CD4-positive, alpha-beta T cell treated with Interleukin-10 for 1 hour (primary cell): ENCODE results near the gene PSAT1.

Source experiments
- DNase-seq: peaks from one replicate; pipeline ENCODE4 v3.0.0-alpha.2; 2020

PSAT1 gene

GRCh38 chr9:78319197-78320029 lies 22.5 kb downstream of the PSAT1 start:
- DNase-seq = no peak

GRCh38 chr9:78320030-78320693 lies 23.2 kb downstream of the PSAT1 start:
- DNase-seq = no peak

GRCh38 chr9:78320875-78321496 lies 24.1 kb downstream of the PSAT1 start:
- DNase-seq = no peak

- DNase-seq = no peak
Measured at GRCh38 chr9:78321505-78321904, 24.6 kb downstream of the PSAT1 start.

GRCh38 chr9:78324068-78324650 lies 27.2 kb downstream of the PSAT1 start:
- no peak for DNase-seq

- DNase-seq = no peak
Measured at GRCh38 chr9:78324682-78325081, 27.8 kb downstream of the PSAT1 start.

GRCh38 chr9:78325343-78325742 lies 28.4 kb downstream of the PSAT1 start:
- no peak for DNase-seq

- DNase-seq = no peak
Measured at GRCh38 chr9:78325846-78326360, 29.0 kb downstream of the PSAT1 start.

- DNase-seq = no peak
Measured at GRCh38 chr9:78326564-78326963, 29.6 kb downstream of the PSAT1 start.

- DNase-seq = no peak
Measured at GRCh38 chr9:78332381-78332780, 35.5 kb downstream of the PSAT1 start.

- no peak for DNase-seq
Measured at GRCh38 chr9:78348848-78349247, 51.9 kb downstream of the PSAT1 start.

GRCh38 chr9:78351816-78352215 lies 54.9 kb downstream of the PSAT1 start:
- DNase-seq = peak; percentile 25

- DNase-seq = no peak
Measured at GRCh38 chr9:78354324-78354973, 57.5 kb downstream of the PSAT1 start.

- DNase-seq = no peak
Measured at GRCh38 chr9:78354989-78355388, 58.1 kb downstream of the PSAT1 start.

- no peak for DNase-seq
Measured at GRCh38 chr9:78356634-78357033, 59.7 kb downstream of the PSAT1 start.

- no peak for DNase-seq
Measured at GRCh38 chr9:78357165-78357873, 60.4 kb downstream of the PSAT1 start.

- no peak for DNase-seq
Measured at GRCh38 chr9:78358329-78359051, 61.6 kb downstream of the PSAT1 start.

- no peak for DNase-seq
Measured at GRCh38 chr9:78363221-78363620, 66.3 kb downstream of the PSAT1 start.

GRCh38 chr9:78365748-78366697 lies 69.1 kb downstream of the PSAT1 start:
- no peak for DNase-seq

GRCh38 chr9:78366827-78367226 lies 69.9 kb downstream of the PSAT1 start:
- DNase-seq = no peak
